PC-9 (cell line): ENCODE results near the gene SHTN1.

Experiments
- CTCF ChIP-seq: fragments of 200-600 bp; sonication (generic); conservative IDR thresholded peaks from 2 replicates; pipeline ENCODE4 v1.6.1; 2017; ENCODE audit warnings: mixed run types, antibody characterized with exemption, mild to moderate bottlenecking, moderate library complexity
- EZH2 ChIP-seq: fragments of 200-600 bp; sonication (generic); IDR thresholded peaks from 2 replicates; pipeline ENCODE4 v1.8.0; 2017; ENCODE audit warnings: antibody characterized with exemption, low read depth

DNA sequence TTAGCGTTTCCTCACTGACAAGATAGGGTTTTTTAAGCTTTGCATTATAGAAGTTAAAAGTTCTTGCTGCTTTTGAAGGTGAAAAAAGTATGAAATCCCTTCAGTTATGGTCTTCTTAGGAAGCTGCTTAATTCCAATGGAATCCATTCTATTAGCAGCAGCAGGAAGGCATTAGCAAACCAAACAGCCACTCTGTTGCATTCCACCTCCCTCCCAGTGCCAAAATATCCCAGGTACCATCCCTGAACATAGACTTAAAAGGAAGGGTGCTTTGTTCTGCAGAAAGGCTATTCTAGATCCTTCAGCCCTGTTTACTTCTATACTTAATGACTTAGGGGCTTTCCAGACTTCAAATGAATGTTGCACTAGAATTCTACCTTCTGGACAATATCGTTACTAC lies 131.9 kb downstream of the SHTN1 start:
- TF ChIP-seq CTCF, result no peak
- TF ChIP-seq EZH2, result no peak
